Vagina (tissue), 2 donors: Measurements from ENCODE around the gene LYSET.
"Not testable (repeated sequence)": the region's sequence is repeated elsewhere in the genome, so short reads cannot be mapped to it uniquely, and the experiment has no call there.

Experiments
- CTCF ChIP-seq, 3 experiments: fragments of 450-650 bp in 2 of 3; fragments of 200-600 bp in 1 of 3; sonication (generic) in 1 of 3; IDR thresholded peaks; one replicate each; pipeline ENCODE4 v1.5.1; 2017 to 2019; ENCODE audit warnings: antibody characterized with exemption in 3 of 3, mild to moderate bottlenecking in 2 of 3, moderate library complexity in 2 of 3
- POLR2A ChIP-seq, 2 donors: fragments of 450-650 bp; IDR thresholded peaks; one replicate each; pipeline ENCODE4 v1.6.1; 2017; ENCODE audit warnings: antibody characterized with exemption in 2 of 2, mild to moderate bottlenecking in 2 of 2, moderate library complexity in 2 of 2

- TF ChIP-seq POLR2A, CTCF (IDR thresholded peaks at IDR 0.05): not testable (repeated sequence)
Measured at GRCh38 chr14:93159625-93160352, 25.3 kb upstream of the LYSET start.
